MM.1S (cell line): ENCODE data around the gene VSTM4.

Experiments
- DNase-seq: peaks from one replicate; pipeline ENCODE4 v3.0.0-alpha.2; 2015
- H2AFZ ChIP-seq: fragments of 300-600 bp; sonication (generic); 2 replicates; pipeline ENCODE4 v1.6.0; 2016; ENCODE audit warnings: antibody characterized with exemption, low read length
- H3F3A ChIP-seq: fragments of 300-600 bp; sonication (generic); 2 replicates; pipeline ENCODE4 v1.6.1; 2016; ENCODE audit warnings: mild to moderate bottlenecking, antibody characterized with exemption, low read length, moderate library complexity, mixed read lengths; ENCODE audit not compliant: insufficient read depth
- H3K27ac ChIP-seq: fragments of 300-600 bp; sonication (generic); 2 replicates; pipeline ENCODE4 v1.5.1; 2016; ENCODE audit warnings: mild to moderate bottlenecking, low read length
- H3K27me3 ChIP-seq: fragments of 300-600 bp; sonication (generic); replicated peaks from 2 replicates; pipeline ENCODE4 v1.6.0; 2016; ENCODE audit warnings: low read length; ENCODE audit not compliant: insufficient read depth
- H3K36me3 ChIP-seq: fragments of 300-600 bp; sonication (generic); replicated peaks from 2 replicates; pipeline ENCODE4 v1.6.1; 2016; ENCODE audit warnings: mild to moderate bottlenecking, low read length, mixed read lengths; ENCODE audit not compliant: insufficient read depth
- H3K4me1 ChIP-seq: fragments of 300-600 bp; sonication (generic); 2 replicates; pipeline ENCODE4 v1.6.1; 2016; ENCODE audit warnings: low read length, mixed read lengths
- H3K4me2 ChIP-seq: fragments of 300-600 bp; sonication (generic); 2 replicates; pipeline ENCODE4 v1.6.0; 2016; ENCODE audit warnings: low read depth, low read length
- H3K4me3 ChIP-seq: fragments of 300-600 bp; sonication (generic); 2 replicates; pipeline ENCODE4 v1.5.1; 2016; ENCODE audit warnings: low read length, mixed read lengths
- H3K79me2 ChIP-seq: fragments of 300-600 bp; sonication (generic); 2 replicates; pipeline ENCODE4 v1.6.1; 2016; ENCODE audit warnings: mixed run types, low read length, mixed read lengths
- H3K9ac ChIP-seq: fragments of 300-600 bp; sonication (generic); 2 replicates; pipeline ENCODE4 v1.6.1; 2016; ENCODE audit warnings: low read length, mixed read lengths
- H3K9me2 ChIP-seq: fragments of 300-600 bp; sonication (generic); replicated peaks from 2 replicates; pipeline ENCODE4 v1.6.1; 2016; ENCODE audit warnings: mild to moderate bottlenecking, low read length, mixed read lengths; ENCODE audit not compliant: insufficient read depth
- H3K9me3 ChIP-seq: fragments of 300-600 bp; sonication (generic); replicated peaks from 2 replicates; pipeline ENCODE4 v1.6.1; 2016; ENCODE audit warnings: mild to moderate bottlenecking, low read length, mixed read lengths; ENCODE audit not compliant: insufficient read depth
- H4K20me1 ChIP-seq: fragments of 300-600 bp; sonication (generic); 2 replicates; pipeline ENCODE4 v1.6.1; 2016; ENCODE audit warnings: mild to moderate bottlenecking, low read length, moderate library complexity, mixed read lengths; ENCODE audit not compliant: insufficient read depth
- EZH2 ChIP-seq: fragments of 300-600 bp; sonication (generic); optimal IDR thresholded peaks from 2 replicates; pipeline ENCODE3; 2017; ENCODE audit warnings: low read depth, mild to moderate bottlenecking, antibody characterized with exemption, low read length, mixed read lengths
- EZH2phosphoT487 ChIP-seq: fragments of 300-600 bp; sonication (generic); IDR thresholded peaks from 2 replicates; pipeline ENCODE4 v1.6.1; 2018; ENCODE audit warnings: antibody characterized with exemption, low read length
- TF ChIP-seq, protein P1 (sequence below): fragments of 300-600 bp; sonication (generic); IDR thresholded peaks from 2 replicates; pipeline ENCODE4 v1.5.1; 2016; ENCODE audit warnings: antibody characterized with exemption, low read length, mixed read lengths

Gene VSTM4

DNA sequence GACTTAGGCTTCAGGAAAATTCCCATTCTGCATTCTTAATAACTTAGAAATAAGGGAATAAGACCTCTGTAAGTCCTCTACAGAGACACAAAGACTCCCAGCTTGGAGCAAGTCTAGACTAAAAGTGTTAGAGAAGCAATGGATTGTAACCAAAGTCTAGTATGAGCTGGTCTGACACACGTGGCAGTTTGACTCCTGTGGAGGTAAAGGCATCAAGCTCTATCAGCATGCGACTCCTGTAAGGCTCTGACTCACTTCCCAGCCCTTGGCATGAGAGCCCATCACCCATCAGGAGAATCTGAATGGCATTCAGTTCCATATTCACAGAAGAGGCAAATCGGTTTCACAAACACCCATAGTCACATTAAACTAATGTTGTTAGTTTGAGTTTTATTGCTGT, 4.4 kb upstream of the VSTM4 start:
- no peaks in the 10 kb centered on the region for H3K79me2 ChIP-seq
- no peak overlapping the region for H2AFZ ChIP-seq
- H3K4me2 ChIP-seq: no peak overlapping the region
- H3K27ac ChIP-seq: no peak overlapping the region
- no peak overlapping the region for H3K4me3 ChIP-seq
- no peaks in the 10 kb centered on the region for H4K20me1 ChIP-seq
- no peaks in the 10 kb centered on the region for H3K4me1 ChIP-seq
- TF ChIP-seq EZH2phosphoT487 (no peak), EZH2 (no peak)
- TF ChIP-seq, protein P1, sequence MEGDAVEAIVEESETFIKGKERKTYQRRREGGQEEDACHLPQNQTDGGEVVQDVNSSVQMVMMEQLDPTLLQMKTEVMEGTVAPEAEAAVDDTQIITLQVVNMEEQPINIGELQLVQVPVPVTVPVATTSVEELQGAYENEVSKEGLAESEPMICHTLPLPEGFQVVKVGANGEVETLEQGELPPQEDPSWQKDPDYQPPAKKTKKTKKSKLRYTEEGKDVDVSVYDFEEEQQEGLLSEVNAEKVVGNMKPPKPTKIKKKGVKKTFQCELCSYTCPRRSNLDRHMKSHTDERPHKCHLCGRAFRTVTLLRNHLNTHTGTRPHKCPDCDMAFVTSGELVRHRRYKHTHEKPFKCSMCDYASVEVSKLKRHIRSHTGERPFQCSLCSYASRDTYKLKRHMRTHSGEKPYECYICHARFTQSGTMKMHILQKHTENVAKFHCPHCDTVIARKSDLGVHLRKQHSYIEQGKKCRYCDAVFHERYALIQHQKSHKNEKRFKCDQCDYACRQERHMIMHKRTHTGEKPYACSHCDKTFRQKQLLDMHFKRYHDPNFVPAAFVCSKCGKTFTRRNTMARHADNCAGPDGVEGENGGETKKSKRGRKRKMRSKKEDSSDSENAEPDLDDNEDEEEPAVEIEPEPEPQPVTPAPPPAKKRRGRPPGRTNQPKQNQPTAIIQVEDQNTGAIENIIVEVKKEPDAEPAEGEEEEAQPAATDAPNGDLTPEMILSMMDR: no peak
- no peaks in the 10 kb centered on the region for H3K9me3 ChIP-seq
- DNase-seq: no peak
- H3K9me2 ChIP-seq: no peaks in the 10 kb centered on the region
- H3F3A ChIP-seq: no peaks in the 10 kb centered on the region
- H3K36me3 ChIP-seq: no peaks in the 10 kb centered on the region
- no peak overlapping the region for H3K9ac ChIP-seq
- no peaks in the 10 kb centered on the region for H3K27me3 ChIP-seq

- no peaks in the 10 kb centered on the region for H3K36me3 ChIP-seq
- H3K4me2 ChIP-seq: no peak overlapping the region
- no peak overlapping the region for H2AFZ ChIP-seq
- no peaks in the 10 kb centered on the region for H3K9me3 ChIP-seq
- no peaks in the 10 kb centered on the region for H3F3A ChIP-seq
- H3K79me2 ChIP-seq: no peaks in the 10 kb centered on the region
- H3K4me3 ChIP-seq: no peak overlapping the region
- H3K9ac ChIP-seq: no peak overlapping the region
- DNase-seq: no peak
- no peak for TF ChIP-seq EZH2
- TF ChIP-seq EZH2phosphoT487: no peak
- H3K9me2 ChIP-seq: no peaks in the 10 kb centered on the region
- no peaks in the 10 kb centered on the region for H3K4me1 ChIP-seq
- no peaks in the 10 kb centered on the region for H3K27me3 ChIP-seq
- no peak overlapping the region for H3K27ac ChIP-seq
- no peaks in the 10 kb centered on the region for H4K20me1 ChIP-seq
Observed at GRCh38 chr10:49118430-49119074, 3.2 kb upstream of the VSTM4 start.

DNA sequence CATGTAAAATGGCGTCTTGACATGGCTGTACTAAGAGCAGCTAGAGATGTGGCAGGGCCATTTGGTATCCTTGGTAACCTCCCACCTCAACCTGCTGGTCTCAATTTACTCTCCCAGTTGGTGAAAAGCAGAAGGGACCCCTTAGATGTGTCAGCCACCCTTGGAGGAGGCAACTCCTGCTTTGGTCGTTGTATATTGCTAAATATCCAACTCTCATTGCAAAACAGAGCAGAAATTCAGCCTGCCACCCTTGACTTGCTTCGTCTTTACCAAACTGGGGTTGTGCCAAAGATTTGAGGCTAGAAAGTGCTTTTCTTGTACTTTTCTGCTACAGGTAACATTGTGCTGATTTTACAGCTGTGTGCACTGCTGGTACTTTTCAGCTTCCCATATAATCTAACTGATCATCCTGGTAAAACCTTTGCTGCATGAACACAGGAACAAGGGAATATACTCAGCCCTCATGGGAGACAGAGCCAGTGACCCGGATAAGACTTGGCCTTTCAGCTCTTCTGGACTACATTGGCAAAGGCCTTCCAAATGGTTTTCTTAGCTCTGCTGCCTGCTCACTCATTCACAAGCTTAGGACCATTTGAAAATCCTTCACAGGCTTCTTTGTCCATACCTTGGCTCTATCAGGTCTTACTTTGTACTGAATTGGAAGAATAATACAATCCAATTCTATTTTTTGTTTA, 2.2 kb upstream of the VSTM4 start:
- no peak for DNase-seq
- no peak for TF ChIP-seq EZH2phosphoT487
- no peak for TF ChIP-seq EZH2
- TF ChIP-seq, protein P1: no peak
- no peaks in the 10 kb centered on the region for H3K79me2 ChIP-seq

More for the DNA sequence above, 2.2 kb upstream of the VSTM4 start:
- no peak overlapping the region for H3K4me3 ChIP-seq
- no peaks in the 10 kb centered on the region for H4K20me1 ChIP-seq
- H3K9me3 ChIP-seq: no peaks in the 10 kb centered on the region
- H3F3A ChIP-seq: no peaks in the 10 kb centered on the region
- H3K27ac ChIP-seq: no peak overlapping the region
- H3K36me3 ChIP-seq: no peaks in the 10 kb centered on the region
- no peaks in the 10 kb centered on the region for H3K27me3 ChIP-seq
- H3K4me1 ChIP-seq: no peaks in the 10 kb centered on the region
- H2AFZ ChIP-seq: no peak overlapping the region
- H3K9ac ChIP-seq: no peak overlapping the region
- no peaks in the 10 kb centered on the region for H3K9me2 ChIP-seq
- H3K4me2 ChIP-seq: no peak overlapping the region
